H1 (cell line): Measurements from ENCODE around the gene RMRP. TPM values are rescaled to one million over a fixed set of nuclear protein-coding genes. Genes with fewer than 3 reads are reported as not detected.

Source experiments
- CHD2 ChIP-seq: IDR thresholded peaks from 2 replicates; pipeline ENCODE4 v1.6.1; 2012; ENCODE audit warnings: low read length, improper control_type of control experiment
- EZH2 ChIP-seq: fragments of 200-600 bp; sonication (generic); IDR thresholded peaks from 2 replicates; pipeline ENCODE4 v1.7.1; 2012; ENCODE audit warnings: low read depth, mild to moderate bottlenecking, moderate library complexity, low read length, inconsistent platforms; ENCODE audit not compliant: severe bottlenecking
- POU5F1 ChIP-seq: IDR thresholded peaks from 2 replicates; pipeline ENCODE4 v1.6.1; 2011; ENCODE audit warnings: low read depth, mild to moderate bottlenecking, low read length, moderate library complexity
- RNF2 ChIP-seq: fragments of 200-900, 300-1000 bp; sonication (generic); IDR thresholded peaks from 2 replicates; pipeline ENCODE4 v1.7.1; 2016; ENCODE audit warnings: borderline replicate concordance, low read depth, mild to moderate bottlenecking, antibody characterized with exemption, low read length; ENCODE audit not compliant: poor library complexity, severe bottlenecking; ENCODE audit errors: missing control alignments
- TAF7 ChIP-seq: optimal IDR thresholded peaks from 2 replicates; pipeline ENCODE3; 2011; ENCODE audit warnings: low read depth, mild to moderate bottlenecking, inconsistent platforms, low read length, moderate library complexity, borderline replicate concordance
- polyA plus RNA-seq, 7 experiments: library from polyadenylated mRNA; depleted of rRNA in 3 of 7; stranded (reverse) in 5 of 7; unstranded in 2 of 7; fragments of >200 nt in 5 of 7; fragments of 200-250 nt in 2 of 7; gene quantifications; 1 replicate in 5 of 7; 2 replicates in 1 of 7; 4 replicates in 1 of 7; pipeline versions ENCODE4 v1.2.1 to v1.2.3, GENCODE V29; 2011 to 2013; ENCODE audit warnings: missing spikeins in 2 of 7, mixed read lengths in 2 of 7
- total RNA-seq: library from RNA; stranded (reverse); fragmentation: NEBNext Ultra II Directional; extraction: Animal tissue kit (Norgen Biotek cat#: 25700); gene quantifications from 2 replicates; pipeline ENCODE4 v1.2.1, GENCODE V29; 2021

Gene RMRP
- total and polyA plus RNA-seq, 2 of the 8 experiments (the other 6 are each of a cell fraction or from before 2014, with no cell fraction given), result 169 to 14,987 TPM

- TF ChIP-seq CHD2, result no peak
- peak; percentile 52 for TF ChIP-seq RNF2
- TF ChIP-seq POU5F1, result no peak
- TF ChIP-seq TAF7, result peak; percentile 50
- no peak for TF ChIP-seq EZH2
- TF ChIP-seq, all 59 proteins: peak for 15
Observed at GRCh38 chr9:35675732-35676392, 18.0 kb upstream of the RMRP start (continued).
